Thyroid gland (tissue), 4 donors: ENCODE results near the gene RAB36. TPM values are rescaled to one million over a fixed set of nuclear protein-coding genes. Genes with fewer than 3 reads are reported as not detected.

Experiments
- DNase-seq, 2 donors: peaks; one replicate each; pipeline ENCODE4 v3.0.0-alpha.2; 2019
- H3K27ac ChIP-seq, 3 donors: fragments of 200-600 bp; sonication (generic); 1 replicate in 2 of 3; 2 replicates in 1 of 3; pipeline ENCODE4 v1.5.1; 2016 to 2019; ENCODE audit warnings: mild to moderate bottlenecking in 1 of 3, moderate library complexity in 1 of 3
- H3K27me3 ChIP-seq: fragments of 200-600 bp; sonication (generic); one replicate; pipeline ENCODE4 v1.5.1; 2019
- H3K36me3 ChIP-seq, 2 donors: fragments of 200-600 bp; sonication (generic); one replicate each; pipeline ENCODE4 v1.5.1; 2016 to 2019
- H3K4me1 ChIP-seq, 2 donors: fragments of 200-600 bp; sonication (generic); one replicate each; pipeline ENCODE4 v1.5.1; 2017 to 2019
- H3K4me3 ChIP-seq, 3 donors: fragments of 200-600 bp; sonication (generic); replicated peaks in 1 of 3; 1 replicate in 2 of 3; 2 replicates in 1 of 3; pipeline ENCODE4 v1.5.1; 2016; ENCODE audit warnings: mild to moderate bottlenecking in 1 of 3
- H3K9me3 ChIP-seq: fragments of 200-600 bp; sonication (generic); one replicate; pipeline ENCODE4 v1.5.1; 2017
- POLR2A ChIP-seq, 2 donors: fragments of 450-650 bp; IDR thresholded peaks; one replicate each; pipeline ENCODE4 v1.6.1; 2017; ENCODE audit warnings: antibody characterized with exemption in 2 of 2, mild to moderate bottlenecking in 2 of 2, moderate library complexity in 1 of 2
- WGBS, 2 donors: methylation state at CpG; one replicate each; pipeline ENCODE4 v1.1.5; 2017; 5-methylcytosine and 5-hydroxymethylcytosine counted together
- intact Hi-C: fragments of 100-400 bp; cut with DNase I; formaldehyde crosslinking; loops from one replicate; pipeline ENCODE4 v1.15.1; 2023
- total RNA-seq, 4 donors: library from RNA; depleted of rRNA; stranded (reverse); fragments of >200 nt; gene quantifications; one replicate each; pipeline ENCODE4 v1.2.3, GENCODE V29; 2016
- TF ChIP-seq, protein P1 (sequence below), 6 experiments: fragments of 200-600 bp in 3 of 6; fragments of 450-650 bp in 3 of 6; sonication (generic) in 3 of 6; IDR thresholded peaks; one replicate each; pipeline ENCODE4 v1.5.1; 2016 to 2019; ENCODE audit warnings: antibody characterized with exemption in 6 of 6, mild to moderate bottlenecking in 2 of 6, inconsistent platforms in 1 of 6, moderate library complexity in 1 of 6

Gene RAB36
- total RNA-seq, 4 donors from 2014 or later = 10.9 to 33.4 (median 27.8) TPM

DNA sequence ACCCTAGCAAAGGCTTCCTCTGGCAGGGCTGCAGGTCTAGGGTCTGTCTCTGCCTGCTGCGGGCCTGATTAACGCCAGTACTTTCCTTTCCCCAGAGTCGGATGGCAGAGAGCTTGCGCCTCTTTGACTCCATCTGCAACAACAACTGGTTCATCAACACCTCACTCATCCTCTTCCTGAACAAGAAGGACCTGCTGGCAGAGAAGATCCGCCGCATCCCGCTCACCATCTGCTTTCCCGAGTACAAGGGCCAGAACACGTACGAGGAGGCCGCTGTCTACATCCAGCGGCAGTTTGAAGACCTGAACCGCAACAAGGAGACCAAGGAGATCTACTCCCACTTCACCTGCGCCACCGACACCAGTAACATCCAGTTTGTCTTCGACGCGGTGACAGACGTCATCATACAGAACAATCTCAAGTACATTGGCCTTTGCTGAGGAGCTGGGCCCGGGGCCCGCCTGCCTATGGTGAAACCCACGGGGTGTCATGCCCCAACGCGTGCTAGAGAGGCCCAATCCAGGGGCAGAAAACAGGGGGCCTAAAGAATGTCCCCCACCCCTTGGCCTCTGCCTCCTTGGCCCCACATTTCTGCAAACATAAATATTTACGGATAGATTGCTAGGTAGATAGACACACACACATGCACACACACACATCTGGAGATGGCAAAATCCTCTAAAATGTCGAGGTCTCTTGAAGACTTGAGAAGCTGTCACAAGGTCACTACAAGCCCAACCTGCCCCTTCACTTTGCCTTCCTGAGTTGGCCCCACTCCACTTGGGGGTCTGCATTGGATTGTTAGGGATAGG, 22.1 kb upstream of the RAB36 start:
- intact Hi-C loops = no loop called here
- H3K4me1 ChIP-seq = peaks cover 0 to 2% of the 10 kb centered on the region in 2 donors
- H3K27ac ChIP-seq = no peak overlapping the region
- no peaks in the 10 kb centered on the region for H3K27me3 ChIP-seq
- no peak for TF ChIP-seq POLR2A (IDR thresholded peaks at IDR 0.05)
- TF ChIP-seq, protein P1, sequence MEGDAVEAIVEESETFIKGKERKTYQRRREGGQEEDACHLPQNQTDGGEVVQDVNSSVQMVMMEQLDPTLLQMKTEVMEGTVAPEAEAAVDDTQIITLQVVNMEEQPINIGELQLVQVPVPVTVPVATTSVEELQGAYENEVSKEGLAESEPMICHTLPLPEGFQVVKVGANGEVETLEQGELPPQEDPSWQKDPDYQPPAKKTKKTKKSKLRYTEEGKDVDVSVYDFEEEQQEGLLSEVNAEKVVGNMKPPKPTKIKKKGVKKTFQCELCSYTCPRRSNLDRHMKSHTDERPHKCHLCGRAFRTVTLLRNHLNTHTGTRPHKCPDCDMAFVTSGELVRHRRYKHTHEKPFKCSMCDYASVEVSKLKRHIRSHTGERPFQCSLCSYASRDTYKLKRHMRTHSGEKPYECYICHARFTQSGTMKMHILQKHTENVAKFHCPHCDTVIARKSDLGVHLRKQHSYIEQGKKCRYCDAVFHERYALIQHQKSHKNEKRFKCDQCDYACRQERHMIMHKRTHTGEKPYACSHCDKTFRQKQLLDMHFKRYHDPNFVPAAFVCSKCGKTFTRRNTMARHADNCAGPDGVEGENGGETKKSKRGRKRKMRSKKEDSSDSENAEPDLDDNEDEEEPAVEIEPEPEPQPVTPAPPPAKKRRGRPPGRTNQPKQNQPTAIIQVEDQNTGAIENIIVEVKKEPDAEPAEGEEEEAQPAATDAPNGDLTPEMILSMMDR (IDR thresholded peaks at IDR 0.05) = no peak
- H3K36me3 ChIP-seq = no peaks in the 10 kb centered on the region
- WGBS, 2 donors = 93 to 96% methylated on average over 26 of the region's 26 CpGs
- no peak overlapping the region for H3K4me3 ChIP-seq
- no peaks in the 10 kb centered on the region for H3K9me3 ChIP-seq
- DNase-seq = no peak

- DNase-seq = no peak
- no peaks in the 10 kb centered on the region for H3K36me3 ChIP-seq
- 90 to 94% methylated on average over 8 to 9 of the region's 9 CpGs for WGBS, 2 donors
- intact Hi-C loops = no loop called here
- TF ChIP-seq POLR2A (IDR thresholded peaks at IDR 0.05) = no peak
- TF ChIP-seq, protein P1 (IDR thresholded peaks at IDR 0.05) = no peak
- no peaks in the 10 kb centered on the region for H3K9me3 ChIP-seq
- H3K4me1 ChIP-seq = peaks cover 0 to 4% of the 10 kb centered on the region in 2 donors
- H3K27ac ChIP-seq = no peak overlapping the region
- no peak overlapping the region for H3K4me3 ChIP-seq
- H3K27me3 ChIP-seq = no peaks in the 10 kb centered on the region
Measured at GRCh38 chr22:23123804-23124254, 21.4 kb upstream of the RAB36 start.

DNA sequence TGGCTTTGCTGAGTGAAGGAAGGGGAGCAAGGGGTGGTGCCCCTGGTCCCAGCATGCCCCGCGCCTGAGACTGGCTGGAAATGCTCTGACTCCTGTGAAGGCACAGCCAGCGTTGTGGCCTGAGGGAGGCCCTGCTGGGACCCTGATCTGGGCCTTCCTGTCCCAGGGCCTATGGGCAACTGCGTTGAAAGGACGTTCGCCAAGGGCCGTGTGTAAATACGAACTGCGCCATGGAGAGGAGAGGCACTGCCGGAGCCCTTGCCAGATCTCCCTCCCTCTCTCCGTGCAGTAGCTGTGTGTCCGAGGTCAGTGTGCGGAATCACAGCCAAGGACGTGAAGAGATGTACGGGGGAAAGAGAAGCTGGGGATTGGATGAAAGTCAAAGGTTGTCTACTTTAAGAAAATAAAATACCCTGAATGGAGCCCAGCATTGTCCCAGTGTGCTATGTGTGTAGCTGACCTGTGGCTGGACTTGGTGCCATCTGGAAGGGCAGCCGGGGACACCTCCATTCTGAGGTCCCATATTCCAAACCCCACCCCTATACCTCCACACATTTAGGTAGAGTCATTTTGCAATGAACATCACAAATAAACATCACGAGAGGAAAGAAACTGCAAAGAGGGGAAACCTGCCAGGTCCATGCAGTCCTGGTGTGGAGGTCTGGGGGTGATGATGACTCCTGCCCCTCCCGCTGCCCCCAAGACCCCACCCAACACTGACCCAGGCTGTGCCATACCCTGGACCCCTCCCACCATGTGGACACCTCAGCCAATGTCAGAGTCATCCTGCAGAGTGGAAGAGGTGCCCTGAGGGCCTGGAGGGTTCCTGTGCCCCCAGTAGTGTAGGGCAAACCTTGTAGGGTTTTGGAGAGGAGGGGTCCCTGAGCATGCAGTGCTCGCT, 20.4 kb upstream of the RAB36 start:
- Histone ChIP-seq H3K36me3 (no peaks in the 10 kb centered on the region), H3K27me3 (no peaks in the 10 kb centered on the region), H3K4me1 (peaks cover 0 to 4% of the 10 kb centered on the region in 2 donors), H3K4me3 (no peak overlapping the region), H3K9me3 (no peaks in the 10 kb centered on the region), H3K27ac (no peak overlapping the region)
- intact Hi-C loops = loop anchor here (5.0 kb wide), 1 partner anchor 278 kb away; no protein-coding TSS in a partner anchor
- WGBS, 2 donors = 68 to 78% methylated on average over 18 to 19 of the region's 19 CpGs
- TF ChIP-seq, protein P1 (IDR thresholded peaks at IDR 0.05) = no peak
- no peak for TF ChIP-seq POLR2A (IDR thresholded peaks at IDR 0.05)
- no peak for DNase-seq

DNA sequence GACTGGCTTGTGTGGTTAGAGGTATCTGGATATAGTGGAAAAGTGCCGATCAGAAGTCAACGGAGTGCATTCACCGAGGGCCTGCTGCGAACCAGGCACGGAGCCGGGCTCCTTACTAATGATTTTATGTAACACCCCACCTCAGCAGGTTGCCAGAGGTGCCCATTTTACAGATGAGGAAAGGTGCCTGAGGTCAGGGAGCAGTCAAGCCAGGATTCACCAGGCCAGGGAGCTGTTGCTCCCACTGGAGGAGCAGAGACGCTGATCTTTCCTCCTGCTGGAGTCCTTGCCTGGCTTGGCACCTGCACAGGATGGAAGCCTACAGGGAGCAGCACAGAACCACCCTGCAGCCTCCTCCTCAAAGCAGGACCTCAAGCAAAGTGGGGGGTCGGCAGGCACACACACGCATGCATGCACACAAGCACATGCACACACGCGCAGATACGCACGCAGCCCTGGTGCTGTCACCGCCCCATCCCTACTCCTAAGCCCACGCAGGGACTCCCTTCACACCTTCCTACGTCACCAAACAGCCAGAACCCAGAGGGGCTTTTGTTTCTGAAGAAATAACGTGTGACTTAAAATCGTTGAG, 19.7 kb upstream of the RAB36 start:
- no peaks in the 10 kb centered on the region for H3K9me3 ChIP-seq
- DNase-seq = no peak
- intact Hi-C loops = loop anchor here (5.0 kb wide), 1 partner anchor 278 kb away; no protein-coding TSS in a partner anchor
- 91 to 94% methylated on average over 12 to 18 of the region's 18 CpGs for WGBS, 2 donors
- peaks cover 0 to 4% of the 10 kb centered on the region in 2 donors for H3K4me1 ChIP-seq
- H3K4me3 ChIP-seq = no peak overlapping the region
- TF ChIP-seq, protein P1 (IDR thresholded peaks at IDR 0.05) = no peak
- TF ChIP-seq POLR2A (IDR thresholded peaks at IDR 0.05) = no peak
- no peaks in the 10 kb centered on the region for H3K36me3 ChIP-seq
- H3K27me3 ChIP-seq = no peaks in the 10 kb centered on the region
- no peak overlapping the region for H3K27ac ChIP-seq
